Fibroblast of the aortic adventitia (primary cell): ENCODE results near the gene KRTAP10-6. TPM values are rescaled to one million over a fixed set of nuclear protein-coding genes. Genes with fewer than 3 reads are reported as not detected.

ENCODE experiments used
- DNase-seq: peaks from one replicate; pipeline ENCODE4 v3.0.0-alpha.2; 2010; ENCODE audit warnings: low read depth
- H3K4me3 ChIP-seq: 2 replicates; pipeline ENCODE4 v1.5.1; 2011; ENCODE audit warnings: low read depth, mild to moderate bottlenecking, control low read depth, low read length, moderate library complexity
- CTCF ChIP-seq: IDR thresholded peaks from 2 replicates; pipeline ENCODE4 v1.5.1; 2011; ENCODE audit warnings: mild to moderate bottlenecking, low read length, control low read depth, inconsistent platforms; ENCODE audit not compliant: insufficient read depth
- total RNA-seq: library from RNA; depleted of rRNA; stranded (reverse); fragments of >200 nt; gene quantifications from 2 replicates; pipeline ENCODE4 v1.2.3, GENCODE V29; 2012; ENCODE audit warnings: low replicate concordance

KRTAP10-6 gene
- total RNA-seq, 1 donor: not detected

- no peak for TF ChIP-seq CTCF
- DNase-seq: no peak
- no peak overlapping the region for H3K4me3 ChIP-seq
Observed at GRCh38 chr21:44549525-44550211, 42.6 kb downstream of the KRTAP10-6 start.

- peak; percentile 6 for DNase-seq
- no peak overlapping the region for H3K4me3 ChIP-seq
- no peak for TF ChIP-seq CTCF
Observed at GRCh38 chr21:44548922-44549321, 43.4 kb downstream of the KRTAP10-6 start.

GRCh38 chr21:44548381-44548780, 43.9 kb downstream of the KRTAP10-6 start:
- no peak for DNase-seq
- H3K4me3 ChIP-seq: no peak overlapping the region
- no peak for TF ChIP-seq CTCF

GRCh38 chr21:44547656-44548331, 44.5 kb downstream of the KRTAP10-6 start:
- H3K4me3 ChIP-seq: no peak overlapping the region
- DNase-seq: no peak
- TF ChIP-seq CTCF: no peak

GRCh38 chr21:44544566-44544965, 47.7 kb downstream of the KRTAP10-6 start:
- DNase-seq: no peak
- no peak for TF ChIP-seq CTCF
- no peak overlapping the region for H3K4me3 ChIP-seq

- no peak for TF ChIP-seq CTCF
- DNase-seq: no peak
- no peak overlapping the region for H3K4me3 ChIP-seq
Observed at GRCh38 chr21:44542716-44543115, 49.6 kb downstream of the KRTAP10-6 start.

Other genes starting within 250 kb of the KRTAP10-6 start
- gene TRPM2, start 238.9 kb downstream of the KRTAP10-6 start, total RNA-seq: 0.08 TPM in 1 of 2 replicates, not detected in the other
- gene LRRC3, start 137.0 kb downstream of the KRTAP10-6 start, total RNA-seq: 0.16 and 0.45 TPM in 2 replicates
- gene KRTAP10-1, start 52.3 kb downstream of the KRTAP10-6 start, total RNA-seq: not detected in 2 replicates
- not detected in 2 replicates for gene KRTAP10-2, start 41.0 kb downstream of the KRTAP10-6 start, total RNA-seq
- gene KRTAP10-3, start 33.7 kb downstream of the KRTAP10-6 start, total RNA-seq: not detected in 2 replicates
- gene KRTAP10-4, start 18.8 kb downstream of the KRTAP10-6 start, total RNA-seq: not detected in 2 replicates
- gene KRTAP10-5, start 11.9 kb downstream of the KRTAP10-6 start, total RNA-seq: not detected in 2 replicates
- gene KRTAP10-7, start 8.1 kb upstream of the KRTAP10-6 start, total RNA-seq: not detected in 2 replicates
- gene KRTAP10-8, start 19.6 kb upstream of the KRTAP10-6 start, total RNA-seq: not detected in 2 replicates
- not detected in 2 replicates for gene KRTAP10-9, start 34.6 kb upstream of the KRTAP10-6 start, total RNA-seq
- not detected in 2 replicates for gene KRTAP10-10, start 44.9 kb upstream of the KRTAP10-6 start, total RNA-seq
- gene KRTAP10-11, start 53.9 kb upstream of the KRTAP10-6 start, total RNA-seq: not detected in 2 replicates
- gene KRTAP12-4, start 62.2 kb upstream of the KRTAP10-6 start, total RNA-seq: not detected in 2 replicates
- gene KRTAP12-3, start 65.4 kb upstream of the KRTAP10-6 start, total RNA-seq: not detected in 2 replicates
- gene KRTAP12-2, start 74.4 kb upstream of the KRTAP10-6 start, total RNA-seq: not detected in 2 replicates
- not detected in 2 replicates for gene KRTAP12-1, start 89.7 kb upstream of the KRTAP10-6 start, total RNA-seq
- gene KRTAP10-12, start 104.7 kb upstream of the KRTAP10-6 start, total RNA-seq: not detected in 2 replicates
- gene TSPEAR, start 119.1 kb upstream of the KRTAP10-6 start, total RNA-seq: 0.08 TPM in 1 of 2 replicates, not detected in the other
- 64.2 and 96.3 TPM in 2 replicates for gene UBE2G2, start 209.3 kb upstream of the KRTAP10-6 start, total RNA-seq
- 43.2 and 130 TPM in 2 replicates for gene SUMO3, start 225.6 kb upstream of the KRTAP10-6 start, total RNA-seq